ENCODE measurements around the gene KIAA0040.

Gene KIAA0040

DNA sequence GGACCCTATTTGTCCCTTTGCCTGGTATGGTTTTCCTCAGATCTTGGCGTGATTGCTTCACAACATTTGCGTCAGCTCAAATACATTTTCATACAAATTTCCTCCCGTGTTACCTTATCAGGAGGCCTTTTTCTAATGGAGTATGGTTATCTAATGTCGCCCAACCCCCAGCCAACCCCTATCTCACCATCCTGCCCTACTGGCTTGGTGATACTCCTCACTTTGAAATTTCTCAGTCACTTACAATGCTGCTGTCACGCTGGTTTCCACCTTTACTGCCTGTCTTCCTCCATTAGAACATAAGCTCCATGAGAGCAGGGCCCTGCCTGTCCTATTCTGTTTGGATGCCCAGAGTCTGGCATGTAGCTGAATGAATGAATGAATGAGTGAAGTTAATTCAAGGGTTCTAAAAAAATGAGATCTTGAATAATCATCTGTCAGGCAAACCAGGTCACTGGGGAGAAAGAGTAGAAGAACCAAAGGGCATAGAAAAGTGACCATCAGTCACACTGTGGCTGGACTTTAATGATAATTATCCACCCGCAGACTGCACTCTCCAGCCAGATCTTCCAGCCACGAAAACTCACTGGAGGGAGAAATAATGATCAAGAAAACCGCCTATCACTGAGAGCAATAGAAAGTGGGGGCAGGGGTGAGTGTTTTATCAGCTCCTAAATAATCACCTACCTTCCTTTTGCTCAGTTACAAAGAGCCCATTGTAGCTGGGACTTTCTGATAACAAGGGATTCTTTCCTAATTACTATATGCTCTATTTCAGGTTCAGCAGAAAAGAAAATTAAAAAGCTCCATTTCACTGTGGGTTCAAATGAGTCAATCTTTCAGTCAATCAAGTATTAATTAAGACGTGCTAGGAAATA lies 21.3 kb downstream of the KIAA0040 start:
- no peaks in the 10 kb centered on the region for H3K79me2 ChIP-seq (ENCODE audit: insufficient read depth, low read depth)
- H3K27ac ChIP-seq = no peak overlapping the region
- H2AFZ ChIP-seq (ENCODE audit: low read depth) = no peak overlapping the region
- H3K36me3 ChIP-seq (ENCODE audit: insufficient read depth) = no peaks in the 10 kb centered on the region
- TF ChIP-seq CTCF (conservative IDR thresholded peaks at IDR 0.05; ENCODE audit: low read depth, low read length) = no peak
- no peak overlapping the region for H3K9ac ChIP-seq
- no peaks in the 10 kb centered on the region for H3K27me3 ChIP-seq (ENCODE audit: insufficient read depth, low read depth)
- no peak overlapping the region for H3K4me3 ChIP-seq (IDR thresholded peaks at IDR 0.05; ENCODE audit: insufficient read depth, low read depth, low read length)
- no peak overlapping the region for H3K4me2 ChIP-seq
- no peaks in the 10 kb centered on the region for H3K4me1 ChIP-seq (ENCODE audit: low read depth, poor library complexity, severe bottlenecking)
- H4K20me1 ChIP-seq (ENCODE audit: insufficient read depth) = no peaks in the 10 kb centered on the region

DNA sequence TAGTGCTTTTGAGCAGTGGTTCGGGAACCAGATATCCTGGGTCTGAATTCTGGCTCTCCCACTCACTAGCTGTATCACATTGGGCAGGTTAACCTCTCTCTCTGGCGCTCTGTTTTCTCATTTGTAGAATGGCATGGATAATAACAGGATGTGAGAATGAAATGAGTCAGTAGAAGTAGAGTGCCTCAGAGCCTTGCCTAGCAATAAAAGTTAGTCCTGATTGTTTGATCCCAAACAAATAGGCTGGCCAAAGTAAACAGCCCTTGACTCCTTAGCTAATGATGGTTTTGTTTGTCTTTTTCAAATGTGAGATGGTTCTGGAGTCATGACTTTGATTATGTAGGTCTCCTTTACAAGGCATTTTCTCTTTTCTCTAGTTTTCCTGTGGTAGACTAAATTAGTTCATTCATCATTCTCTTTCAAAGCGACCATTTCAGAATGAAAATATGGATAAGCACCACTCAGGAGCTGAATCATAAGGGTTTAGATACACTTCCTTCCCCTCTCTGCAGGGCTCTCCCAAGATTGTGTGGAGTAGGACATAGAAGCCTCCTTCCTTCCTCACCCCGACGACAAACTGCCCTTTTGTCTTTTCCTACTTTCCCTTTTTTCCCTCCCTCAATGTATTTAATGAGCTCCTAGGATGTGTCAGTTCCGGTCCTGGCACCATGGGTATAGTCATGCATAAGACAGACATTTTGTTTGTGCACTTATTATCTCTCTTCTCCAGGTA lies 23.1 kb downstream of the KIAA0040 start:
- no peak overlapping the region for H3K4me2 ChIP-seq
- no peaks in the 10 kb centered on the region for H3K4me1 ChIP-seq (ENCODE audit: low read depth, poor library complexity, severe bottlenecking)
- TF ChIP-seq CTCF (conservative IDR thresholded peaks at IDR 0.05; ENCODE audit: low read depth, low read length) = no peak
- H3K4me3 ChIP-seq (IDR thresholded peaks at IDR 0.05; ENCODE audit: insufficient read depth, low read depth, low read length) = no peak overlapping the region
- no peaks in the 10 kb centered on the region for H3K79me2 ChIP-seq (ENCODE audit: insufficient read depth, low read depth)
- H3K36me3 ChIP-seq (ENCODE audit: insufficient read depth) = 0 out of 2 replicates have a peak, but pooled peaks cover 4% of the 10 kb centered on the region
- H4K20me1 ChIP-seq (ENCODE audit: insufficient read depth) = no peaks in the 10 kb centered on the region
- no peak overlapping the region for H3K27ac ChIP-seq
- no peaks in the 10 kb centered on the region for H3K27me3 ChIP-seq (ENCODE audit: insufficient read depth, low read depth)
- H3K9ac ChIP-seq = no peak overlapping the region
- H2AFZ ChIP-seq (ENCODE audit: low read depth) = no peak overlapping the region

DNA sequence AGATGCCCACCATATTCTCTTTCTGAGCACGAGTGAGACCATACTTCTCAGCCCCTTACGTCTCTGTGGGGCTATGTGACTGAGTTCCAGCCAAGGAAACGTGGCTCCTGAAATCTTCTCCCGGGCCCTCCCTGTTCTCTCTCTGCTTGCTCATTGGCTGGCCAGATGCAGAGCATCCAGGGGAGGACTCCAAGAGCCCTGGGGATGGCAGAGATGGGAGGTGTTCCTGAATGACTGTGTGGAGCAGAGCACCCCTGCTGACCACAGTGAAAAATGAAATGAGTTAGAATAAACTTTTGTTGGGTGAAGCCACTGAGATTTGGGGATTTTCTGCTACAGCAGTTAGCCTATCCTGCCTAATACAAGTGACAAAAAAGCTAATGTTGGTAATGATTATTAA lies 23.8 kb downstream of the KIAA0040 start:
- Histone ChIP-seq H3K4me2 (no peak overlapping the region), H3K36me3 (ENCODE audit: insufficient read depth) (0 out of 2 replicates have a peak, but pooled peaks cover 4% of the 10 kb centered on the region), H3K9ac (no peak overlapping the region), H3K79me2 (ENCODE audit: insufficient read depth, low read depth) (no peaks in the 10 kb centered on the region), H3K27ac (no peak overlapping the region), H2AFZ (ENCODE audit: low read depth) (no peak overlapping the region), H3K4me1 (ENCODE audit: low read depth, poor library complexity, severe bottlenecking) (no peaks in the 10 kb centered on the region), H3K4me3 (IDR thresholded peaks at IDR 0.05; ENCODE audit: insufficient read depth, low read depth, low read length) (no peak overlapping the region), H4K20me1 (ENCODE audit: insufficient read depth) (no peaks in the 10 kb centered on the region), H3K27me3 (ENCODE audit: insufficient read depth, low read depth) (no peaks in the 10 kb centered on the region)
- no peak for TF ChIP-seq CTCF (conservative IDR thresholded peaks at IDR 0.05; ENCODE audit: low read depth, low read length)

DNA sequence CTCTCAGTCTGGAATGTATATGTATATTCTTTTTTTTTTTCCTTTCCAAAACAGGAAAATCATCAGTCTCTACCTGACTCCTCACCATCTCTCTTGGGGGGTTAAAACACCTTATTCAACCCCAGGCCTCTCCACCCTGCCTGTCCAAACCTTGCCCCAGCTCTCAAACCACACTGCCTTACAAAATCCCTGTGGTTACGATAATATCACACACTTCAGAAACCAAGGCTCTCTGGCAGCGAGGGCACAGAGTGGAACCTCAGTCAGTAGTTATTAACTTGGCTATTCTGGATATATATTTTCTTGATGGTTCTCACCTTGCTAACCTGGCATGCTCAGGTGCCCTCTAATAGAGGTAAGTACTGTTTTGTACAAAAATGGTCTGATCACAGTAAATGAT lies 24.7 kb downstream of the KIAA0040 start:
- no peak overlapping the region for H3K27ac ChIP-seq
- no peak for TF ChIP-seq CTCF (conservative IDR thresholded peaks at IDR 0.05; ENCODE audit: low read depth, low read length)
- no peaks in the 10 kb centered on the region for H3K27me3 ChIP-seq (ENCODE audit: insufficient read depth, low read depth)
- no peak overlapping the region for H3K9ac ChIP-seq
- H3K79me2 ChIP-seq (ENCODE audit: insufficient read depth, low read depth) = no peaks in the 10 kb centered on the region
- no peak overlapping the region for H3K4me2 ChIP-seq
- H3K4me1 ChIP-seq (ENCODE audit: low read depth, poor library complexity, severe bottlenecking) = no peaks in the 10 kb centered on the region
- H4K20me1 ChIP-seq (ENCODE audit: insufficient read depth) = no peaks in the 10 kb centered on the region
- H2AFZ ChIP-seq (ENCODE audit: low read depth) = no peak overlapping the region
- H3K36me3 ChIP-seq (ENCODE audit: insufficient read depth) = 0 out of 2 replicates have a peak, but pooled peaks cover 4% of the 10 kb centered on the region
- no peak overlapping the region for H3K4me3 ChIP-seq (IDR thresholded peaks at IDR 0.05; ENCODE audit: insufficient read depth, low read depth, low read length)

All from KMS-11 (cell line).